Heart left ventricle (tissue), 13 donors: ENCODE results near the gene PDCD1LG2.

Experiments used
- CTCF ChIP-seq, 12 donors: fragments of 200-600 bp; sonication (generic) in 4 of 12; IDR thresholded peaks; one replicate each; pipeline versions ENCODE4 v1.5.0 to v1.8.0; 2018 to 2022; ENCODE audit warnings: antibody characterized with exemption in 12 of 12, mild to moderate bottlenecking in 5 of 12
- POLR2A ChIP-seq, 2 donors: fragments of 450-650 bp; IDR thresholded peaks; one replicate each; pipeline ENCODE4 v1.6.1; 2017; ENCODE audit warnings: antibody characterized with exemption in 2 of 2, mild to moderate bottlenecking in 2 of 2, moderate library complexity in 2 of 2
- donor health status: ischemic (EF 13 %, LVEDD 7.1; RV severe dilation, severe dysfunction).
- donor health status: DM: no; HTN: yes; CAD: no.
- donor health status: DM: no; HTN: no; CAD: no.
- donor health status: ischemic (EF 25% LVEDD 6.9; RV normal size, moderate dysfunction).
- donor health status: ischemic (EF 25% LVEDD 5.7; RV mildly dilated, moderate dysfunction).
- donor health status: ischemic (EF 35%, LVEDD 5.7; RV mildly dilated, moderate dysfunction).
- donor health status: nonischemic (EF 11% LVEDD 7.7; RV severe dilation, severe dysfunction).
- donor health status: DM: yes; HTN: yes; CAD: no.
- donor health status: PGD.
- donor health status: ischemic (EF 29% LVEDD 5.4; RV normal size, mild dysfunction).
- donor health status: nonischemic (EF 23%, LVEDD 6.1; RV moderate dilation, normal function).

- TF ChIP-seq CTCF (IDR thresholded peaks at IDR 0.05) (no peak), POLR2A (IDR thresholded peaks at IDR 0.05) (no peak)
Measured at GRCh38 chr9:5489630-5490490, 20.5 kb upstream of the PDCD1LG2 start.
